ENCODE results near the gene ADGRF3.
"Not testable (repeated sequence)": the region's sequence is repeated elsewhere in the genome, so short reads cannot be mapped to it uniquely, and the experiment has no call there.

ADGRF3 gene

DNA sequence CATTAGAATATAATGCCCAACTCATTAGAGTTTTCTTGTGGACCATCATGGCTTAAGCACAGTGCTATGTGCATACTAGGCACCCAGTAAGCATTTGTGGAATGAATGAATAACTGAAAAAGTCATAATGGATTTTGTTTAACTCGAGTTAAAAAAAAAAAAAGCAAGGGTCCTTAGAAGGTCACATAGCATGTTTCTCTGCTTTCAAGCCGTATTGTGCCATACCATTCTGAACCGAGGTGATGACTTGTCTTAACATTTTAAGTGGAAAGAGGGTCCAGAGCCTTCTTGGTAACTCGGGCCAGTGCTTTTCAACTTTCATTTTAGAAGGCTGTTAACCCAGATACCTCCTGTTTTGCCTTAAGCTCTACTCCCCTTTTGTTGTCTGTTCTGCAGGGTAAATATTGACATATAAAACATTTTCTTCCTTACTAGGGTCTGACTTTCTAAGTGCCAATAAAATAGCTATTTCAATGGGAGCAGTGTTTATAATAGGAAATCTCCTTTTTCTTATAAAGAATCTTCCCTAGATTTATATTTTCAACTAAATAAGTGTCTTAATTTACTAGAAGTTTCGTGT is 787 bp upstream of the ADGRF3 start:
- DNase-seq: no peak

DNA sequence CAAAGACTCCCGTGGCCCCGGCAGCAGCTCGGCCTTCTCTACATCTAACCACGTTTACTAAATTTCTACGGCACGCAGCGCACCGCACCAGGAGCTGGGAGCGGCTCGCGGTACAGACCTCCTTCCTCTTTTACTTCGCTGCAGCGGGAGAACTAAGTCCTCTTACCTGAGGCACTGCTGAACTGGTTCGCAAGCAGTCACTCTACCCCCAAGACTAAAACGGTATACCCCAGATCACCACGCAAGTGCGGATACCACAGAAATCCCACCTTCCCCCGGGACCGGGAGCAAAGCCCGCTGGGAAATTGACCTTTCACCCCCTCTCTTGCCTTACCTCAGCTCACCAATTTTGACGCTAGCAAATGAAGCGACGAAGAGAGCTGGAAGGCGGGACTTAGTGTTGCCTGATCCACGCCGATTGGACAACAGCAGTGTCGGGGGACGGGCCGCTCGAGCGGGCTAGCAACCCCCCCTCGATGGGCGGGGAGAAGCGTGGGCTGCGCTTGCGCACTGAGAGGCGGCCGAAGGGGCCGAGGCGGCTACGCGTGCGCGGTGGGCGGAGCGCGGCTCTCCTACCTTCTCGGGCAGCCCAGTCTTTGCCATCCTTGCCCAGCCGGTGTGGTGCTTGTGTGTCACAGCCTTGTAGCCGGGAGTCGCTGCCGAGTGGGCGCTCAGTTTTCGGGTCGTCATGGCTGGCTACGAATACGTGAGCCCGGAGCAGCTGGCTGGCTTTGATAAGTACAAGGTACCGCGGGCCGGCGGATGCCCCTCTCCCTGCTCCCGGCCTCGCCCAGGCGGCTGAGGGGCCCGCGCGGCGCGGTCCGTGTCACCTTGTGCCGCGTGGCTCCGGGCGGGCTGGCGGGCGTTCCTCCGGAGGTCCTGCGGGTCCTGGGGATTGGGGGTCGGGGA is 790 bp downstream of the ADGRF3 start, which contains the start of gene SELENOI:
TSS of gene SELENOI (plus strand) at position 599 of the 909 bp plus-strand sequence. CDS start at position 689, 90 bp downstream.
- peak; percentile 99 to 100 for DNase-seq

DNA sequence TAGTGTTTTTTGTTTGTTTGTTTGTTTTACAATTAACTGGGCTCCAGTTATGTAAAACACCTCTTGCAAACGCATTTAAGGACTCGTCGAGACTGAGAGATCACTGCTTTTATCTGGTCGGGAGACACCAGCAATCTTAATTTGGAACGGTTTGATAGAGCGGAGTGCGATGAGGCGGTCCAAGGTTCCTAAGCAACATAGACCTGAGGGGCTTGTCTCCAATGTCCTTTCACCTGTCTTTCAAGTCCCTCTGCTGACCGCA is 1.4 kb downstream of the ADGRF3 start:
- DNase-seq: no peak

DNA sequence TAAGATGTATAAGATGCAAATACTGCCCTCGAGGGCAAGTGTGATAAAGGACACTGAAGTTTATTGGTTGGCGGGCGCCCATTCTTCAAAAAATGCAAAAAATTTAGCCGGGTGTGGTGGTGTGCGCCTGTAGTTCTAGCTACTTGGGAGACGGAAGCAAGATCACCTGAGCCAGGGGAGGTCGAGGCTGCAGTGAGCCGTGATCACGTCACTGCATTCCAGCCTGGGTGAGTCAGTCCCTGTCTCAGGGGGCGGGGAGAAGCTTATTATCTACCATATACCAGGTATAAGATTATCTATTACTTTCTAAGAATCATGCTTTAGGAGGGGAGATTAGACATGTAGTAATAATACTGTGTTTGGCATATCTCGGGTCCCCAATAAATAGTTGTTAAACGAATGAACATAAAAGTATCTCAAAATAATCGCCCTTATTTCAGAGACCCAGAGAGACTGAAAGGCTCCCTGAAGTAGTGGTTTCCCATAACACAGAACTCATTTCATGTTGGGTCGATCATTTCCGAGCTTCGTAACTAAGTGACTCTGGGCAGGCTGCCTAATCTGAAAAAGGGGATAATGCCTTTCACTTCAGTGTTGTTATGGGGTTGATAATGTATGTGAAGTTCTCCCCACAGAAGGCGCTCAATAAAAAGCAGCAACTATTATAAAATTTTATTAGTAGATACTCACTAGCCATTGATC is 1.9 kb downstream of the ADGRF3 start:
- DNase-seq: peak in 1 of 2 experiments; percentile 43

DNA sequence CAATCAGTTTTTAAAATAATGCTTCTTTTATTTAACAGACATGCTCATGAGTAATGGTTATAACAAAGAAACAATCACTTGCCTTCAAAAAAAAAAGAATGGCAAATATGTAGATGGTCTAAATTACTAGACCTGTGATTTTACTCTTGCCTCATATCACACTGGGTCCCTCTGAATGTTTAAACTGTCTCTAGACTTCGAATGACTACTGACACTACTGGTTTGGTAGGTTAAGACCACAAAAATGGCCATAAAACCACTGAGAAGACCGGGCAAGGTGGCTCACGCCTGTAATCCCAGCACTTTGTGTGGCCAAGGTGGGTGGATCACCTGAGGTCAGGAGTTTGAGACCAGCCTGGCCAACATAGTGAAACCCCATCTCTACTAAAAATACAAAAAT is 5.8 kb downstream of the ADGRF3 start:
- no peak for DNase-seq

DNA sequence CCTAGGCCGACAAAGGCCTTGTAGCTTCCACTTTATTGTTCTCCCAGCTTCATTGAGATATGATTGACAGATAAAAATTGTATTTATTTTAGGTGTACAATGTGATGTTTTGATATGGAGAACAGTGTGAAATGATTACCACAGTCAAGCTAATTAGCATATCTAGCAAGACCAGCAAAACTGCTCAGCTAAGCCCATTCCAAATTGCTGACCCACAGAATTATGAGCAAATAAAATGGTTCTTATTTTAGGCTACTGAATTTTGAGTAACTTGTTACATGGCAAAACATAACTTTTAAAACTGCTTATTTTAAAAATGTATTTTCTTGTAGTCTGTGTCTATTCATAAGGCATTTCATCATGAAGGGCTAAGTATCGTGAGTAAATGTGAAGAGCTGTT is 9.3 kb downstream of the ADGRF3 start:
- no peak for DNase-seq

DNA sequence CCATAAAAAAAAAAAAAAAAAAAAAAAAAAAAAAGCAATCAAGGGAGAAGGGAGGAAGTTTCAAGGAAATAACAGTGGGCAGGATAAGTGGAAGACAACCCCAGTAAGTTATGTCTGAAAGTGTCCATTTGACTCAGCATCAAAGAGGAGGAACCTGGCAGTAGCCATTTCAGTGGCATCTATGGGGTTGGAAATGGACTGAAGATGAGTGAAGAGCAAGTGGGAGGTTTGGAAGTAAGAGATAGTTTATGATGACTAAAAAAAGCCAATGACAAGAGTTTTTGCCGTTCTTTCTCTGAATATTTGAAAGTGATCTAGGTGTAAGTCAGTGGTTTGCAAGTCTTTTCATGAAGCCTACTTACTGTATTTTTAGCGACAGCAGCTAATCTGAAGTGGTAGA is 9.9 kb downstream of the ADGRF3 start:
- no peak for DNase-seq

DNA sequence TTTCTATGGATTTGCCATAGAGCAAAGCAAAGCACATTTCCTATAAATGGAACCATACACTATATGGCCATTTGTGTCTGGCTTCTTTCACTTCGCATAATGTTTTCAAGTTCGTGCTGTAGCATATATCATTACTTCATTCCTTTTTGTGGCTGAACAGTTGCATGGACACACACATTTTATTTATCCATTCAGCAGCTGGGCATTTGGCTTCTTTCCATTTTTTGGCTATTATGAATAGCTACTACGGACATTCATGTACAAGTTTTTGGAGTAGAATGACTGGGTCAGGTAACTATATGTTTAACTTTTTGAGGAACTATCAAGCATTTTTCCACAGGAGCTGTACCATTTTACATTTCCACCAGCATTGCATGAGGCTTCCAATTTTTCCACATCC is 11.4 kb downstream of the ADGRF3 start:
- no peak for DNase-seq

DNA sequence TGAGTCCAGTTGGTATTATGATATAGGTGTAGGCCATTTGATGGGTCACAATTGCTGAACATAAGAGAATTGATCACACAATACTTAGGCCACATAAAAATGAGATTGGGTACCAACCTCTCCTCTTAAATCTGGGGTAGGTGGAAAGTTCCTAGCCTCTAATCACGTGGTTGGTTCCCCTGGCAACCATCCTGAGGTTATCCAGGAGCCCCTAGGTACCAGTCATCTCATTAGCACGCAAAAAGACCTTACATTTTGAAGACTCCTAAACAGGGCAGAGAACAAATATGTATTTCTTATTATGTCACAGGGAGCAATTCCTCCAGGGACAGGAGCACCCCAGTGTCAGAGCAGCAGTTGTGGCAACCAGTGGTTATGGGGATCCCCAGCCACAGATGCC is 13.3 kb downstream of the ADGRF3 start:
- no peak for DNase-seq

DNA sequence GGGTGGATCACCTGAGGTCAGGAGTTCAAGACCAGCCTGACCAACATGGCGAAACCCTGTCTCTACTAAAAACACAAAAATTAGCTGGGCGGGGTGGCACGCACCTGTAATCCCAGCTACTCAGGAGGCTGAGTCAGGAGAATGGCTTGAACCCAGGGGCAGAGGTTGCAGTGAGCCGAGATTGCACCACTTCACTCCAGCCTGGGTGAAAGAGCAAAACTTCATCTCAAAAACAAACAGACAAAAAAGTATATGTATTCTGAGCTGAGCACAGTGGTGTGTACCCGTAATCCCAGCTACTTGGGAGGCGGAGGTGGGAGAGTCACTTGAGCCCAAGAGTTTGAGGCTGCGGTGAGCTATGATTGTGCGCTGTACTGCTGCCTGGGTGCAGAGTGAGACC is 15.3 kb downstream of the ADGRF3 start:
- DNase-seq: not testable (repeated sequence)

DNA sequence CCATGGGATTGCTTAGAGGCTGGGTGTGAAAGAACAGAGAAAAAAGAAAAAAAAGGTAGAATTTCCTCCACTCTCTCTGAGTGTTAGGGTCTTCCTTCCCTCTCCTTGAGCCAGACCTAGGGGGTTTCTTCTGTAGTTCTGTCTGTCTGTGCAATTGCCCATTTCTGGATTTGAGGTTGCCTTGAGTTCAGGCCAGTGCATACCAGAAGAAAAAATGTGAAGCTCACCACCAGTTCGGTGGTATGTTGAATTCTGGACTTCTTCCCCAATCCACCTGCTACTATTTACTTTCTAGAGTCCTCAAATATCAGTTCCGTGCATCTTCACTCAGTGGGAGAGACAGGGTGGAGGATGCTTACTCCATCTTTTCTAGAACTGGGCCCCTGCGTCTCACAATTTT is 16.0 kb downstream of the ADGRF3 start:
- DNase-seq: no peak

DNA sequence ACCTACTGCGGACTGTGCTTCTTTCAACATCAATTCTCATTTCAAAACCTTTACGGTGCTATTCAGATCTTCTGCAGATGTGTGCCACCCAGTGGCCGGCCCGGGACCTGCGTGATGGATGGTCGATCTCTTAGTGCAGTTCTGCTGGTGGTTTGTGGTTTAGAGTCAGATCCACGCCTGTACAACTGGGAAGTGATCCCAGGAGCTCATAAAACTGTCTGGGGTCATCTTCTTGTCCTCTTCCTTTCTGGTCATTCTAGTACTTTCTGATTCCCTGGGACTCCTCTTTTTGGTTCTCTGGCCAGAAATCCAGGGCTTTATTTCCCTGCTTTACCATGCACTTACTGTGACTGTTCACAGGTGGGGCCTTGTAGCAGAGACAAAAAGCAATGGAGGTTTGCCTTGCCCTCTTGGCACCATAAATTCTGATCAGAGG is 16.5 kb downstream of the ADGRF3 start:
- peak; percentile 91 for DNase-seq

DNA sequence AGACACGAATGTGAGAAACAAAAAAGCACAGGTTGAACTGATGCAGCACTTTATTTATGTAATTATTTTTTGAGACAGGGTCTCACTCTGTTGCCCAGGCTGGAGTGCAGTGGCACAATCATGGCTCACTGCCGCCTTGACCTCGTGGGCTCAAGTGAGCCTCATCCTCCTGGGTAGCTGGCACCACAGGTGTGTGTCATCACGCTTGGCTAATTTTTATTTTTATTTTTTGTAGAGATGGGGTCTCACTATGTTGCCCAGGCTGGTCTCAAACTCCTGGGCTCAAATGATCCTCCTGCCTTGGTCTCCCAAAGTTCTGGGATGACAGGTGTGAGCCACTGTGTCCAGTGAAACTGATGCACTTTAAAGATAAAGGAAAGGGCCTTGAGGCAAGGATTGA is 17.5 kb downstream of the ADGRF3 start:
- DNase-seq: not testable (repeated sequence)

DNA sequence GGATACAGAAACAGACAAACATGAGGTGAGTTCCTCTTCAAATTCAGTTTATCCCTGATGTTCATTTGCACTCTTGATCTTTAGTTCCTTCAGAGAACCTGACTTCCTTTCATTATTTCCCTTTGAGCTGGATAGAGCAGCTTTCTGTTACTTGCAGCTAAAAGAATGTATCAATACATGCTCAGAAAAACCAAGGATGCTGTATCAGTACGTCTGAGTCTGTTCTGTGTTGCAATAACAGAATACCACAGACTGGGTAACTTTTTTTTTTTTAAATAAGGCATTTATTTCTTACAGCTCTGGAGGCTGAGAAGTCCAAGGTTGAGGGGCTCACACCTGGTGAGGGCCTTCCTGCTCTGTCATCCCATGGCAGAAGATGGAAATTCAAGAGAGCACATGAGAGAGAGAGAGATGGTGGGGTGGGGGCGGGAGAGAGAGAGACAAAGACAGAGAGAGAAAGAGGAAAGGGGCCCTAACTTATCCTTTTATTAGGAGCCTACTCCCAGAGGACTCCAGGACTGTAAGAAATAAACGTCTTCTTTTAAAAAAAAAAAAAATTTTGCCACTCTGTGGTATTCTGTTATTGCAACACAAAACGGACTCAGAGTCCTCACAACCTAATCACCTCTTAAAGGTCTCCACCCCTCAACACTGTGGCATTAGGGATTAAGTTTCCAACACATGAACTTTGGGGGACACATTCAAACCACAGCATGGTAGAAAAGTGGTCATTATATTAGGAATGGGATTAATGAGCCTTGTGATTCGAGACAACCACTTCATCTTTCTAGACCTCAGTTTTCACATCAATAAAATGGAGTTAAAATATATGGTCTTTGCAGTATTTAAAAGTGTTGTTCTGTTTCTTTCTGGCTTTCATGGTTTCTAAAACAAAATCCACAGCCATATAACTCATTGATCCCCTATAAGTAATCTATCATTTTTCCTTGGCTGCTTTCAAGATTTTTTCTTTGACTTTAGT is 19.0 kb downstream of the ADGRF3 start:
- DNase-seq: no peak

DNA sequence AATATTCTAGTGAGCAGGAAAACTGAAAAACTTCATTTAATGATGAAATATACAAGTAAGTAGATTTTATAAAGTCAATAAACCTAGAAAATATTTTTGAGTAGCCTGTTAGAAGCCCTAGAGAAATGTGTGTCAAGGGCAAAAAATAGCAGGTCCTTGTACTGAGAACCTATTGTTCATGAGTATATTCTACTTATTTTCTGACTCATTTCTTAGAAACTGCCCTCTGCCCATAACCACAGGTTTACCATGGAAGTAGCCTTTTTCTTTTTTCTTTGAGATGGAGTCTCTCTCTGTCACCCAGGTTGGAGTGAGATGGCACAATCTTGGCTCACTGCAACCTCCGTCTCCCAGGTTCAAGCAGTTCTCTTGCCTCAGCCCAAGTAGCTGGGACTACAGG is 20.1 kb downstream of the ADGRF3 start:
- no peak for DNase-seq

DNA sequence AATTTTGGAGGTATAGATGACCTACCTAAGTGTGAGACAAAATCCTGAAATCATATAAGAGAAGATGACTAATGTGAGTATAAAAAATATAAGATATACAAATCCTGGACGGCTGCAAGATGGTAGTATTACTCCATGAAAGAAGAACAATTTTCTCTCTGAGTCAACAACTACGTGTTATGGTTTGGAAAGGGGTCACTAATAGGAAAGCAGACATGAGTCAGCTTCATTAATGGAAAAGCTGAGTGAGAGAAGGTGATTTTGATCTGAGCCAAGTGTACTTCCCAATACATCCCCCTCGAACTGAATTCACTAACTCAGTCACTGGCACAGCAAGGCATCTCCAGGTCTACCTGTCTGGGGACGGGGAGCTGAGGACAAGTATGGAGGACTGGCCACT is 20.7 kb downstream of the ADGRF3 start:
- DNase-seq: no peak

DNA sequence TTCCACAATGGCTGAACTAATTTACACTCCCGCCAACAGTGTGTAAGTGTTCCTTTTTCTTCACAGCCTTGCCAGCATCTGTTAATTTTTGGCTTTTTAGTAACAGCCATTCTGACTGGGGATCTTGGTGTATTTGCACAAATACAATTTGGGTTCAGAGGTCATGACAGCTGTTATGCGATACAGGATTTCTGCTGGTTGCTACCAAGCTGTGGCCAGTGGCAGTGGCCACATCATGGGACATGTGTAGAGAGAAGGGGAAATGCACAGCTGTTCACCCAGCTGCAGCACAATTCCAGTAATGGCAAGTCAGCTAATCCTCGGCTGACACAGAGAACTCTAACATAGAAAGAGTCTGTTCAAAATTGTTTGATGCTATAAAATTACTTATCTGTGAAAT is 21.7 kb downstream of the ADGRF3 start:
- no peak for DNase-seq

DNA sequence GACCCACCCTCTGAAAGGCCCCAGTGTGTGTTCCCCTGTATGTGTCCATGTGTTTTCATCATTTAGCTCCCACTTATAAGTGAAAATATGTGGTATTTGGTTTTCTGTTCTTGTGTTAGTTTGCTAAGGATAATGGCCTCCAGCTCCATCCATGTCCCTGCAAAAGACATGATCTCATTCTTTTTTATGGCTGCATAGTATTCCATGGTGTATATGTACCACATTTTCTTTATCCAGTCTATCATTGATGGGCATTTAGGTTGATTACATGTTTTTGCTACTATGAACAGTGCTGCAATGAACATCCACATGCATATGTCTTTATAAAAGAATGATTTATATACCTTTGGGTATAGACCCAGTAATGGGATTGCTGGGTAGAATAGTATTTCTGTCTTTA is 22.1 kb downstream of the ADGRF3 start:
- not testable (repeated sequence) for DNase-seq

DNA sequence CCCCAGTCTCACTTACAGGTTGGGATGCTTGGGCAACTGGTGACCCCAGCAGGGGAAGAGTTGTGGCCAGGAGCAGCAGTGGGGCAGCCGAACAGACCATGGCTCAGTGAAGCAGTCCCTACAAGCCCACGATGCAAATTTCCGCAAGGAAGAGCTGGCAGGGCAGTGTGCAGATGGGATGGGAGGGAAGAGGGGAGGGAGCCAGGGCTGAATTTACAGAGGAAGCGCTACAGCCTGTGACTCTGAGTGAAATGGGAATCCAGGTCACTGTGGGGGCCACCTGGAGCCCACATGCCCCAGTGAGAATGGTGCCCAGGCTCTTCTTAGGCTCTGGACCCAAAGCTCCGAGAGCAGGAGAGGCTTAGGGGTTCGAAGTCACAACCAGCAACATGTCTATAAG is 27.6 kb downstream of the ADGRF3 start:
- DNase-seq: no peak

DNA sequence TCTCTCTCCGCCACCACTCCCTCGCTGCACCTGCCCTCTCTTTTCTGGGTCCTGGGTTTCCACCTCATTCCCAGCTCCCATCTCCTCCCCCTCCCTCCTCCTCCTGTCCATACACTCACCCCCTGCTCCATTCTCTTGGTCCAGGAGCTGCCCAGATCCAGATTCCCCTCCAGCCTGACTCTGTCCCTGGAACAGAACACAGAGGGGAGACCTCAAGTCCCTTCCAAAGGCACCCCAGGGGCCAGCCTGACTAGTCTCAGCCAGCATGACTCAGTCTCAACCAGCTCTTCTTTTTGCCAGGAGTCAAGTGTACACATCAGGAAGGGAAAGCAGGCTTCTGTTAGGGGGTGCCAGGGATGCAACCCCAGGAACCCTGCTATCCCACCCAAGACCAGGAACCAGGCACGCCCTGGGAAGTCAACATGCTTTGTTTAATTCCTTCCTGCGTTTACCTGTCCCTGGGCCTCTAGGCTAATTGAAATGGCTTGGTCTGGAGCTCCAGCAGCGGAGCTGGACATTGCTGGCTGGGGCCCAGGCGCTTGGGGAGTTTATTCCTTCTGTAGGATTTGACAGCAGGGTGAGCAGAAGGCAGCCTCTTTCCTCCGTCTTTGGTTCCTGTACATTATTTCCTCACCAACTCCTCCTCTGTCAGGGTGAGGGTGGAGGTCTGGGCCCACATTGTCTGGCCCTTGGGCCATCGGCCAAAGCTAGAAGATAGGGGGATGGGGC is 29.0 kb downstream of the ADGRF3 start:
- DNase-seq: no peak

DNA sequence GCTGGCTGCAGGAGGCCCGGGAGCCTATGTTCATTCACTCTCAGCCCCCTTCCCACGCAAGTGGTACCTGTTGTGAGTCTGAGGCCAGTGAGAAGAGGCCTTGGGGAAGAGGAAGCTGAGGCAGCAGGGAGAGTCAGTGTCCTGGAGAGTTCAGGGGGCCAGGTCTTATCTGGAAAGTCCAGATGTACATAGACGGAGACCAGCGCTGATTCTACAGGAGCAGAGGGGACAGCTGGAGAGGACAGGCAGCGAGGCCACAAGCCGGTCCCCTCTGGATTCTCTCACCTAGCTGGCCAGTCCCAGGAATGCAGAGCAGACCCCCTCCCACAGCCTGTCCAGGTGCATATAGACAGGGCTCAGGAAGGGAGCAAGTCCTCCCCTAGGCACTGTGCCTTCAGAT is 29.7 kb downstream of the ADGRF3 start:
- no peak for DNase-seq

DNA sequence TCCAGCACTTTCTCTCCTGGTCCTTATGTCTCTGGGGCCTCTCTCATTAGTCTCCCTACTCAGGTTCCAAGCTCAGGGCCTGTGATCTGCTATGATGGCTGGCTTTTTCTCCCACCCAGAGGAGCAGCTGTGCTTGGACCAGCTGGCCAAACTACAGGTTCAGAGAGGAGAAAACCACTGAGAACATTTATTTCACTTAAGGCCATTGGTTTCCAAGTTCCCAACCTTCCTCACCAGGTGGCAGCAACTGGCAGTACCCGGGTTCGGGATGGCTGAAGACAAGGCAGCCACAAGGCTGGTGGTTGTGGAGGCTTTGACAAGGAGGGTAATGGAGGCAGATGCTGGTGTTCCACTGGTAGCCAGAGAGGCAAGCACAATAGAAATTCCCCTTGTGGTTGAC is 30.5 kb downstream of the ADGRF3 start:
- no peak for DNase-seq
